Fibroblast of lung (primary cell): ENCODE results near the gene UFSP1.

Experiments
- CTCF ChIP-seq, 2 donors: IDR thresholded peaks in 1 of 2; conservative IDR thresholded peaks in 1 of 2; 1 replicate in 1 of 2; 2 replicates in 1 of 2; pipeline ENCODE4 v1.5.1; 2011 to 2012; ENCODE audit warnings: low read length in 2 of 2, control low read depth in 1 of 2, inconsistent platforms in 1 of 2, low read depth in 1 of 2, mild to moderate bottlenecking in 1 of 2
- EZH2 ChIP-seq: IDR thresholded peaks from 2 replicates; pipeline ENCODE4 v1.5.1; 2012; ENCODE audit warnings: low read length, control low read depth, mild to moderate bottlenecking; ENCODE audit errors: missing control alignments

- no peak for TF ChIP-seq CTCF (conservative IDR thresholded peaks at IDR 0.05 in 1 of 2, IDR thresholded peaks at IDR 0.05 in 1 of 2; ENCODE audit: low read depth in 1 of 2, low read length in 2 of 2)
- no peak for TF ChIP-seq EZH2
Measured at GRCh38 chr7:100884736-100885439, 4.6 kb downstream of the UFSP1 start.
